ENCODE results near the gene EGFR. TPM values are rescaled to one million over a fixed set of nuclear protein-coding genes. Genes with fewer than 3 reads are reported as not detected.

Gene EGFR
- total RNA-seq, 1 experiment from 2014 or later = not detected

DNA sequence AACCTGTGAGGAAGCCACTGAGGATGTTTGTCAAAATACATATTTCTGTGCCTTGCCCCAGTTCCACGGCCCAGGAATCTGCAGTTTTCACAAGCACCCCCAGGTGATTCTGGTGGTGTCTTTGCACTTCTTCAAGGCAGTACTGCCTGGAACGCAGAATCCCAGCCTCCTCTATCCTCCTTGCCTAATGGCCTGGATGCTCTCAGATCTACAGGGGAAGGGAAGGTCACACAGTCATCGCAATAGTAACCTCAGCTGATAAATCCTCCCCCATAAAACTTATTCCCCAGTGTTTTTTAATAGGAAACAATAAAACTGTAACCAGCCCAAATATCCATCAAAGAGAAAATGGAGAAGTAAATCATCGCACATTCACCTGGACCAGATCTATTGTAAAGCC lies 78.3 kb downstream of the EGFR start:
- no peak overlapping the region for H3K4me3 ChIP-seq (ENCODE audit: low read length)
- H3K4me2 ChIP-seq (ENCODE audit: low read depth, low read length, poor library complexity, severe bottlenecking) = no peak overlapping the region
- H3K36me3 ChIP-seq (ENCODE audit: insufficient read depth, low read length) = no peaks in the 10 kb centered on the region
- H3K79me2 ChIP-seq (ENCODE audit: low read length) = no peaks in the 10 kb centered on the region
- no peaks in the 10 kb centered on the region for H4K20me1 ChIP-seq (ENCODE audit: insufficient read depth, low read depth, low read length)
- no peak overlapping the region for H3K9ac ChIP-seq (ENCODE audit: low read length)
- no peak overlapping the region for H3K27ac ChIP-seq (ENCODE audit: low read length)
- no peak overlapping the region for H2AFZ ChIP-seq (ENCODE audit: low read length)
- no peak for DNase-seq
- H3K9me2 ChIP-seq (replicated peaks; ENCODE audit: insufficient read depth, low read length) = no peaks in the 10 kb centered on the region
- H3K4me1 ChIP-seq (ENCODE audit: low read length) = peaks cover 34% of the 10 kb centered on the region
- H3K27me3 ChIP-seq (ENCODE audit: low read length) = no peaks in the 10 kb centered on the region
- H3K9me3 ChIP-seq (ENCODE audit: low read length) = no peaks in the 10 kb centered on the region

DNA sequence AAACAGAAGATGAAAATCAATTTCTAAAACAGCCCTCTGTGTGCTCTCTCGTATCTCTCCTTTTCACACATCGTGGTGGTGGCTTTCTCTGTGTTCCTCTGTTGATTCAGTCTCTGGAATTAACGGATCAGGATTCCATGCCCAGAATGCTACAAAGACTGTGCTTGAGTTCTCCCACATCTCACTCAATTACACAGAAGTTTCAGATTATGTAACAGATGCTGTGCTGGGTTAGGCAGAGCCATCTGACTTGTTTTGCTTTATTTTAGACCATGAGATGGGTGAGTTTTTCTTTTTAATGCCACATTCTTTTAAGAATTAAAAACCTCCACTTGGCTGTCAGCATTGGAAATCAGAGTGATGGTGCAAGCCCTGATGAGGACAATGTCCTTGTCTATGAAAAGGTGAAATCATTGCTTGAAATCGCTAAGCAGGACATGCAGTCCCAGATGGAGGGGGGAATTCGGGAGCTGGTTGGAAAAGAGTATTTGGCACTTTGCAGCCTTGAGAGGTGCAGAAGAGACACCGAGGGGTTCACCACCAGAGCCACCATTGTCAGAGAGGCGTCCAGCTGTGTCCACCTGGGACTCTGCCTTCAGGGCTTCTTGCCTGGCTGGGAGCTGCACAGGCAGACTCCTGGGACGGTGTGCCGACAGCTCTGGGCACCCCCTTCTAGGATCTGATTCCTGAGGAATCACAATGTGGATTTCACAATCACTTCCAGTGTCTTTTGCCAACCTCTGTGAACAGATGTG lies 80.4 kb downstream of the EGFR start:
- Histone ChIP-seq H3K4me1 (ENCODE audit: low read length) (peaks cover 17% of the 10 kb centered on the region), H3K9ac (ENCODE audit: low read length) (no peak overlapping the region), H3K4me3 (ENCODE audit: low read length) (no peak overlapping the region), H3K27me3 (ENCODE audit: low read length) (no peaks in the 10 kb centered on the region), H3K9me2 (replicated peaks; ENCODE audit: insufficient read depth, low read length) (no peaks in the 10 kb centered on the region), H3K79me2 (ENCODE audit: low read length) (no peaks in the 10 kb centered on the region), H4K20me1 (ENCODE audit: insufficient read depth, low read depth, low read length) (no peaks in the 10 kb centered on the region), H3K27ac (ENCODE audit: low read length) (no peak overlapping the region), H3K4me2 (ENCODE audit: low read depth, low read length, poor library complexity, severe bottlenecking) (no peak overlapping the region), H2AFZ (ENCODE audit: low read length) (no peak overlapping the region), H3K36me3 (ENCODE audit: insufficient read depth, low read length) (no peaks in the 10 kb centered on the region), H3K9me3 (ENCODE audit: low read length) (no peaks in the 10 kb centered on the region)
- no peak for DNase-seq

DNA sequence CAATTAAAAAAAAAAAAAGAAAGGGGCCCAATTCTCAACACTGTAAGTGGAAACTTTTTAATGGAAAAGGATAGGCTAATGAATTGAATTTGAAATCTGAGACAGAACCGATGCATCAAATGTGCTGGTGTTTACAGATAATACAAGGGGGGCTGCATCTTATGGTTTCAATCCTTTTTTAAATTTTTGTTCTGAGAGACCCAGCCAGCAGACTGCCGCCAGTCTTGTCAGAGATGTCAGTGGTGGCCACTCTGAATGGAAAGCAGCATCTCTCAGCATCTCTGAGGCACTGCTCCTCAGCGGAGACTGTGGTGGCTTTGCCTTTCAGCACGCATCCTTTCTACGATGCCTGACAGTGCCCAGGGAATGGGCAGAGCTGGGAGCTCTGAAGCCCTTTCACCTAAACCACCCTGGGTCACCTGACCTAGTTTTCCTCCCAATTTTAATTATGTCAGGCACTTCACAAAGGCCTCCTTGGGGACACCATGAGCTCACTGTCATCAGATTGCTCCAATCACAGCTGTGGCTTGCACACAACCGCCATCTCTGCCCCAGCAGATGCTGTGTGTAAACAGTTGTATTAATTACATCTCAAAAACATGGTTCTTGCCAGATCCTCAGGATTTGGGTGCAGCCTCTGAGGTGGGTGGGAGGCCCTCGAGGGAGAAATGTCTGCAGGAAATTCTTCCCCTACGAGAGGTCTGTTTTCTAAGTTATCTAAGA lies 81.2 kb downstream of the EGFR start:
- Histone ChIP-seq H3K79me2 (ENCODE audit: low read length) (no peaks in the 10 kb centered on the region), H4K20me1 (ENCODE audit: insufficient read depth, low read depth, low read length) (no peaks in the 10 kb centered on the region)

DNA sequence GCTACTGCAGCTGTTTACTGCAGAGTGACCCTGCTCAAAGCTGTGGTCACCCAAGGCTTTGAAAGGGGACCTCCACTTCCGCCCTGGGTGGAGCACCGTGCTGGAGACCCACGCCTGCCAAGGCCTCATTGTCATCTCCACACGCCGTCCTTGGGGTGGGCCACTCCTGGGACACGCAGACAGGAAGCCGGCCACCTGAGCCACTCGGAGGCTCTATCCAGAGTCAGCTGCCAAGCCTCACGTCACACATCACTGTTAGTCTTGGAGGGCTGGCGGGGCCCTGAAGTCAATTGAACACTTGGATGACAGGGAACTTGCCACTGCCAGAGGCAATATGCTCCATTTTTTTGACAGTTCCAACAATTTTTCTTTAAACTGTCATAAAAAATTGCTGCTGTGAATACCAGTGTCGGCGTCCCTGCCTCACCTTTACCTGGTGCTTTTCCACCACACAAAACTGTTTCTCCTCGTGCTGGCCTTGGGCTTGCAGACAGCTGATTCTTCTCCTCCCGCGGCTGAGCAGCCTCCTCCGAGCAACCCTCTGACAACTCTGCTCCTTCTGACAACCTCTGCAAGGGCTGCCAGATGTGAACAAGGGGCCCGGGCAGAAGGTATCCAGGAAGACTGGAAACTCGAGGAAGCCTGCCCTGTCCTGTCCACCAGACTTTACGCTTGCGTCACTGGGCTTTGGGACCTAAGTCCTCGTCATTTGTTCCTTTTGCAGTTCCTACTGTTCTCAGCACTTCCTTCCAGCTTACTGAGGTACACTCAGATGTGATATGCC lies 81.9 kb downstream of the EGFR start:
- no peaks in the 10 kb centered on the region for H4K20me1 ChIP-seq (ENCODE audit: insufficient read depth, low read depth, low read length)
- DNase-seq = no peak
- no peaks in the 10 kb centered on the region for H3K79me2 ChIP-seq (ENCODE audit: low read length)

More for the DNA sequence above, 81.2 kb downstream of the EGFR start:
- Histone ChIP-seq H3K9ac (ENCODE audit: low read length) (no peak overlapping the region), H3K4me3 (ENCODE audit: low read length) (no peak overlapping the region), H3K27ac (ENCODE audit: low read length) (no peak overlapping the region), H3K4me1 (ENCODE audit: low read length) (peaks cover 9% of the 10 kb centered on the region), H3K9me2 (replicated peaks; ENCODE audit: insufficient read depth, low read length) (no peaks in the 10 kb centered on the region), H3K27me3 (ENCODE audit: low read length) (no peaks in the 10 kb centered on the region), H3K4me2 (ENCODE audit: low read depth, low read length, poor library complexity, severe bottlenecking) (no peak overlapping the region), H2AFZ (ENCODE audit: low read length) (no peak overlapping the region), H3K9me3 (ENCODE audit: low read length) (no peaks in the 10 kb centered on the region), H3K36me3 (ENCODE audit: insufficient read depth, low read length) (no peaks in the 10 kb centered on the region)
- DNase-seq = no peak

DNA sequence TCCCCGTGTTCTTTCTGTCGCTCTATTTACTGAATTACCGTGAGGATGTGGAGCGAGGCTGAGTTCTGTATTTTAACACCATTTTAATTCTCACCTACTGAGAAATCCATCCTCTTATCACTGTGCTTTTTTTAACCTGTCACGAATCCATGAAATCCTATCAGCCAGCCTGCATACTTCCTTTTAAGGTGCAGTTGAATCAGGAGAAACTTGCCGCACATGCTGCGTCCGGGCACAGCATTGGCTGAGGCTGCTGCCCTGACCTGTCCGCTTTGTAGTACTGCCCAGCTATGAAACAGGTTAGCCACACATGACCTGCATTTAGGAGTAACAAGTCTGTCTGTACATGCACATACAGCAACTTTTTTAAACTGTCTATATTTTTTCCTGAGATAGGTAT lies 82.5 kb downstream of the EGFR start:
- Histone ChIP-seq H3K79me2 (ENCODE audit: low read length) (no peaks in the 10 kb centered on the region), H3K9me2 (replicated peaks; ENCODE audit: insufficient read depth, low read length) (no peaks in the 10 kb centered on the region), H2AFZ (ENCODE audit: low read length) (no peak overlapping the region), H4K20me1 (ENCODE audit: insufficient read depth, low read depth, low read length) (no peaks in the 10 kb centered on the region), H3K4me2 (ENCODE audit: low read depth, low read length, poor library complexity, severe bottlenecking) (no peak overlapping the region), H3K9me3 (ENCODE audit: low read length) (no peaks in the 10 kb centered on the region), H3K36me3 (ENCODE audit: insufficient read depth, low read length) (no peaks in the 10 kb centered on the region), H3K27ac (ENCODE audit: low read length) (no peak overlapping the region), H3K4me1 (ENCODE audit: low read length) (no peaks in the 10 kb centered on the region; the same call in 1 of the 2 replicates), H3K27me3 (ENCODE audit: low read length) (no peaks in the 10 kb centered on the region), H3K9ac (ENCODE audit: low read length) (no peak overlapping the region), H3K4me3 (ENCODE audit: low read length) (no peak overlapping the region)
- DNase-seq = no peak

More for the DNA sequence above, 81.9 kb downstream of the EGFR start:
- no peak overlapping the region for H2AFZ ChIP-seq (ENCODE audit: low read length)
- no peaks in the 10 kb centered on the region for H3K9me2 ChIP-seq (replicated peaks; ENCODE audit: insufficient read depth, low read length)
- no peak overlapping the region for H3K4me3 ChIP-seq (ENCODE audit: low read length)
- no peak overlapping the region for H3K4me2 ChIP-seq (ENCODE audit: low read depth, low read length, poor library complexity, severe bottlenecking)
- H3K9ac ChIP-seq (ENCODE audit: low read length) = no peak overlapping the region
- no peak overlapping the region for H3K27ac ChIP-seq (ENCODE audit: low read length)
- H3K4me1 ChIP-seq (ENCODE audit: low read length) = peaks cover 2% of the 10 kb centered on the region
- H3K27me3 ChIP-seq (ENCODE audit: low read length) = no peaks in the 10 kb centered on the region
- H3K9me3 ChIP-seq (ENCODE audit: low read length) = no peaks in the 10 kb centered on the region
- H3K36me3 ChIP-seq (ENCODE audit: insufficient read depth, low read length) = no peaks in the 10 kb centered on the region

DNA sequence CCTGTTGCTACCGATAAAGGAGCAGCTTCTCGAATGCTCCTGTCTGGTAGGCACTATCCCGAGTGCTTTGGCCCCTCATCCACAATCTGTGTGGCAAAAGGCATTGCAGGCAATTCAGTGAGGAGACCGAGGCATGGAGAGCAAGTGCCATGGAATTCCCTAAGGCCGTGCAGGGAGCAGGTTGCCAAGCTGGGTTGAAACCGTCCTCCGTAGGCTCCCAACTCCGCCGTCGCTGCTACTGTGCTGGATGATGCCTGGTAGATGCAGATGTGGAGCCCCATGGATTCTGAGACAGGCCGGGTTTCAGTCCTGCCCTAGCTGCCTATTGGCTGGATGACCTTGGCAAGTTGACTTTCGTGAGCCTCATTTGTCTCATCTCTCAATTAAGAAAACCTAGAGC lies 85.3 kb downstream of the EGFR start:
- H3K27ac ChIP-seq (ENCODE audit: low read length) = no peak overlapping the region
- no peaks in the 10 kb centered on the region for H3K79me2 ChIP-seq (ENCODE audit: low read length)
- no peak for DNase-seq
- H2AFZ ChIP-seq (ENCODE audit: low read length) = no peak overlapping the region
- H3K4me1 ChIP-seq (ENCODE audit: low read length) = peaks cover 16% of the 10 kb centered on the region
- no peaks in the 10 kb centered on the region for H3K36me3 ChIP-seq (ENCODE audit: insufficient read depth, low read length)
- H3K9me3 ChIP-seq (ENCODE audit: low read length) = no peaks in the 10 kb centered on the region
- no peak overlapping the region for H3K4me3 ChIP-seq (ENCODE audit: low read length)
- no peaks in the 10 kb centered on the region for H3K27me3 ChIP-seq (ENCODE audit: low read length)
- no peaks in the 10 kb centered on the region for H3K9me2 ChIP-seq (replicated peaks; ENCODE audit: insufficient read depth, low read length)
- no peaks in the 10 kb centered on the region for H4K20me1 ChIP-seq (ENCODE audit: insufficient read depth, low read depth, low read length)
- no peak overlapping the region for H3K4me2 ChIP-seq (ENCODE audit: low read depth, low read length, poor library complexity, severe bottlenecking)
- H3K9ac ChIP-seq (ENCODE audit: low read length) = no peak overlapping the region

DNA sequence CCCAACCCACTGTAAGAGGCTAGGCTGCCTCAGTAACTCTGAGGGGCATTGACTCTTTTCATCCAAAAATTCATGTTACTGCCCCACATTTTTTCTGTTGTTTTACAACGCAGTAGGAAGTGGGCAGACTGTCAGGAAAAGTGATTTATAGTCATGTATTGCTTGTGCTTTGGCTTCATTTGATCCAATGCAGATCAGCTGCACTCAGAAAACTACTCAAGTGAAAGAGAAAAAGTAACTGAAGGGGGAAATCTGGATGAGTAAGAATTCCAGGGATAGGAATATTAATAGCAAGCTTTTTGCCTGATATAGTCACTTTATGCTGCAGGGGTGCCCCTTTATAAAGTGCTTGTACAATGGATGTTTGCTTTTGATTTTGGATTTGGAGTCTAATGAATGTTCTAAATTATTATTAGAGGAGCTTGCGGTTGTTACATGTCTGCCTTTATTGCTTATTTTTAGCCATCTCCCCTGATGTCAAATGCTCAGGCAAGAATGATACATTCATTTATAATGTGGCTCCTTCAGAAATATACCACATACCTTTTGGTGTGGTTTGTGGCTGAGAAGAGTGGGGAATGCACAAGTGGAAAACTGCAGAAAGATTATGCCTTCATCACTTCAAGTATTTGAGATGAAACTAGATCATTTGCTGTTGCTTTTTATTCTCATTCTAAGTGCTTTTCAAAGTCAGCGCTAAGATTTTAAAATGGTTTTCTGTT lies 86.1 kb downstream of the EGFR start:
- H3K9me2 ChIP-seq (replicated peaks; ENCODE audit: insufficient read depth, low read length) = no peaks in the 10 kb centered on the region
- no peaks in the 10 kb centered on the region for H3K79me2 ChIP-seq (ENCODE audit: low read length)
- no peak overlapping the region for H3K9ac ChIP-seq (ENCODE audit: low read length)
- DNase-seq = no peak
- H3K27ac ChIP-seq (ENCODE audit: low read length) = no peak overlapping the region
- H4K20me1 ChIP-seq (ENCODE audit: insufficient read depth, low read depth, low read length) = no peaks in the 10 kb centered on the region
- H3K4me1 ChIP-seq (ENCODE audit: low read length) = peaks cover 16% of the 10 kb centered on the region
- no peaks in the 10 kb centered on the region for H3K27me3 ChIP-seq (ENCODE audit: low read length)
- no peaks in the 10 kb centered on the region for H3K9me3 ChIP-seq (ENCODE audit: low read length)
- no peak overlapping the region for H2AFZ ChIP-seq (ENCODE audit: low read length)
- no peak overlapping the region for H3K4me2 ChIP-seq (ENCODE audit: low read depth, low read length, poor library complexity, severe bottlenecking)
- H3K36me3 ChIP-seq (ENCODE audit: insufficient read depth, low read length) = no peaks in the 10 kb centered on the region
- no peak overlapping the region for H3K4me3 ChIP-seq (ENCODE audit: low read length)
